Activated naive CD8-positive, alpha-beta T cell treated with anti-CD3 and anti-CD28 coated beads, Interleukin-2, amount 50 U/mL, for 24 hours (primary cell): ENCODE data around the gene NDUFV1.

Experiments used
- ATAC-seq: fragments of 150-1000 bp; cut with Tn5 transposase; one replicate; pipeline ENCODE4 v1.10.0; 2021
- DNase-seq: peaks from one replicate; pipeline ENCODE4 v3.0.0; 2021
- H3K27ac Mint-ChIP-seq: one replicate; pipeline ENCODE4 v1.8.0; 2021; ENCODE audit warnings: mild to moderate bottlenecking, mixed read lengths
- H3K27me3 Mint-ChIP-seq: one replicate; pipeline ENCODE4 v1.8.0; 2021; ENCODE audit warnings: mixed read lengths
- H3K36me3 Mint-ChIP-seq: one replicate; pipeline ENCODE4 v1.8.0; 2021; ENCODE audit warnings: low read depth, mixed read lengths
- H3K4me1 Mint-ChIP-seq: one replicate; pipeline ENCODE4 v1.8.0; 2021; ENCODE audit warnings: mixed read lengths
- H3K4me3 Mint-ChIP-seq: one replicate; pipeline ENCODE4 v1.8.0; 2021; ENCODE audit warnings: mild to moderate bottlenecking, moderate library complexity, mixed read lengths
- H3K9me3 Mint-ChIP-seq: one replicate; pipeline ENCODE4 v1.8.0; 2021; ENCODE audit warnings: mixed read lengths

NDUFV1 gene

DNA sequence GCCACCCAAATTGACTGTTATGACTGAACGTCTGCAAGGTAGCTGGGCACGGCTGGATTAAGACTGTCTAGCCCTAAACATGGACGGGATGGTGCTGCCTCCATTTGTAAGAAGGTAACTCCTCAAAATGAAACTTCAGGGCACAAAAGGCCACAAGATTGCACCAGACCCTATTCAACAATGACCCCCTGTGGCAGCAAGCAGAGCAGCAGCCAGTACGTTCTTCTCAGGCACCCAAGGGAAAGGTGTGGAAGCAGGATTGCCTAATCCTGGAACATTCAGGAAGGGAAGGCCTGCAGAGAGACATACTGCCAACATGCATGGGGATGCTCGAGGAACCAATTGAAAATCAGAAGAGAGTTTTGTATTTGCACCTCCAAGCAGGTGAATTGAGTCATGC, 37.3 kb downstream of the NDUFV1 start:
- Mint-ChIP-seq H3K4me3 (no peak overlapping the region), H3K4me1 (peaks cover 33% of the 10 kb centered on the region), H3K9me3 (no peaks in the 10 kb centered on the region), H3K27me3 (no peaks in the 10 kb centered on the region), H3K36me3 (no peaks in the 10 kb centered on the region), H3K27ac (no peak overlapping the region)
- DNase-seq, result no peak
- ATAC-seq, result no peak

DNA sequence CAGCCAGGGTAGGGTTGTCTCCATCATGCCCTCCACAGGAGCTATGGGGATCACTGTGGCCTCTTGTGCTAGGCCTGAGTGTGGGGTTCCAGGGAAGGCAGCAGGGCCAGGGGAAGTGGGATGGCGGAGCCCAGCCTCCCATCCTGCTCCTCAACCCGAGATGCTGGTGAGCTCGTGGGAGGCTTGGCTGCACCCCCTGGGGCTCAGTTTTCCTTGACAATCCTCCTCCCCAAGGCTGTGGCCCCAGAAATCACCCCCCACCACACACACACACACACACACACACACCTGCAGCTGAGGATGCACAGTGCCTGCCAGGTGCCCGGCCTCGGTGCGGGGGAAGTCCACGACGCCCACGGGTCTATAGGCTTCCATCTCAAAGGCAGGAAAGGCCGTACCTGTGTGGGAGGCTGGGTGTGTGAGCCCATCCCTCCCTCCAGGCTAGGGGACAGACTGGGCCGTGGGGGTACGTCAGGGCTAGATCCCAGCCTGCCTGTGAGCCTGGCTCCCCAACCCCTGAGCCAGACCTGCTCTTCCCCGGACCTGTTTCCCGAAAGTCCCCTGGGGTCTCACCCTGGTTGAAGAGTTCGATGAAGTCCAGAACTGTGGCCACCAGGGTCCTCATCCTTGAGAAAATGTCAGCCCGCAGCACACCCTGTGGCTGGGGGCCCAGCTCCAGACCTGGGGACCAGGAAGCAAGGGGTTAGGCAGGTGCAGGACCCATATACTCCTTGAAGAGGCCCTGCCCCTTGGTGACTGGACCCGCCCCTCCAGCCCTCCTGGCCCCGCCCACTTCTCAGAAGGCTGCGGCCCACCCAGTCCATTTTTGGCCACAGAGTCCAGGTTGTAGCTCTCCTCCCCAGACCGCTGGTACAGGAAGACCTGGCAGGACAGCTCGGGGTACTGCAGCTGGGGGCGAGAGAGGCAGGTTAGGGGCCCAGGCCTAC, 38.0 kb downstream of the NDUFV1 start:
- ATAC-seq, result no peak
- Mint-ChIP-seq H3K9me3 (no peaks in the 10 kb centered on the region), H3K27ac (no peak overlapping the region)

DNA sequence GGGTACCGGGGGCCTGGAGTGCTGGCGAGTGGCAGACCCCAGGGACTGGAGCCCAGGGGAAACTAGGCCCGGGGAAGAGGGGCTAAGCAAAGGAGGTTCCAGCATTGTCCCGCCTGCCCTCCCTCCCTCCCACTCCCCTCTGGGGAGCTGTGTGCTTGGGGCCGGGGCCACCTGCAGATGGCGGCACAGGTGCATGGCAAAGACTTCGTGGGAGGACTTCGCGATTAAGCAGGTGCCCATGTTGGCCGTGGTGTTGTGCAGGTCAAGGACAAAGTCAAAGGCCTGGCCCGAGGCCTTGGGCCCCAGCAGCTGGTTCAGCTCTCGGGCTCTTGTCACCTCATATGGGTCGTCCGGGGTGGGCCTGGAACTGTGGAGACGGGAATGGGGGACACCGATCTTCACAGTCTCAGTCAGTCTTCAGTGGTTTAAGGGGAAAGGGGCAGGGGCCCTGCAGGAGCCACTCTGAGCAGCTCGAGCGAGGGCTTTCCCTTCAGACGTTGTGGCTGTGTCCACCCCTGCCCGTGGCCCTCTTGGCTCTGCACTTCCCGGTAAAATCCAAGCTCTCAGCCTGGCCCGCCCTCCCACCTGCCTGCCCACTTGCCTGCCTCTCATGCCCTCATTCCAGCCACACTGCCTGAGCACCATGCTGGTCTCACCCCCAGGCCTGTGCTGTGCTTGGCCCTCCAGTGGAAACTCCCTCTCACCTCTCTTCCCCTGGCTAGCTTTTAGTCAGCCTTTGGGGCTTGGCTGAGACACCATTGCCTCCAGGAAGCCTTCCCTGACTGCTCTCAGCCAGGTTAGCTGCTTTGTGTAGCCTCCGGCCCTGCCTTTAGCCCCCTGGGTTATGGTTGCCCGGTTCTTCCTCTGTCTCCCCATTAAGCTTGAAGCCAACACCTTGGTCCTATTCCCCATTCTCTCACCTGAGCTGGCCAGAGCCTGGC, 39.1 kb downstream of the NDUFV1 start:
- Mint-ChIP-seq H3K9me3 (no peaks in the 10 kb centered on the region), H3K27me3 (no peaks in the 10 kb centered on the region), H3K4me3 (no peak overlapping the region), H3K36me3 (no peaks in the 10 kb centered on the region), H3K27ac (no peak overlapping the region), H3K4me1 (peaks cover 48% of the 10 kb centered on the region)
- ATAC-seq, result peak; percentile 9
- DNase-seq, result no peak

More for the DNA sequence above, 38.0 kb downstream of the NDUFV1 start:
- Mint-ChIP-seq H3K36me3 (no peaks in the 10 kb centered on the region), H3K4me3 (no peak overlapping the region), H3K27me3 (no peaks in the 10 kb centered on the region), H3K4me1 (peaks cover 40% of the 10 kb centered on the region)
- DNase-seq, result no peak

DNA sequence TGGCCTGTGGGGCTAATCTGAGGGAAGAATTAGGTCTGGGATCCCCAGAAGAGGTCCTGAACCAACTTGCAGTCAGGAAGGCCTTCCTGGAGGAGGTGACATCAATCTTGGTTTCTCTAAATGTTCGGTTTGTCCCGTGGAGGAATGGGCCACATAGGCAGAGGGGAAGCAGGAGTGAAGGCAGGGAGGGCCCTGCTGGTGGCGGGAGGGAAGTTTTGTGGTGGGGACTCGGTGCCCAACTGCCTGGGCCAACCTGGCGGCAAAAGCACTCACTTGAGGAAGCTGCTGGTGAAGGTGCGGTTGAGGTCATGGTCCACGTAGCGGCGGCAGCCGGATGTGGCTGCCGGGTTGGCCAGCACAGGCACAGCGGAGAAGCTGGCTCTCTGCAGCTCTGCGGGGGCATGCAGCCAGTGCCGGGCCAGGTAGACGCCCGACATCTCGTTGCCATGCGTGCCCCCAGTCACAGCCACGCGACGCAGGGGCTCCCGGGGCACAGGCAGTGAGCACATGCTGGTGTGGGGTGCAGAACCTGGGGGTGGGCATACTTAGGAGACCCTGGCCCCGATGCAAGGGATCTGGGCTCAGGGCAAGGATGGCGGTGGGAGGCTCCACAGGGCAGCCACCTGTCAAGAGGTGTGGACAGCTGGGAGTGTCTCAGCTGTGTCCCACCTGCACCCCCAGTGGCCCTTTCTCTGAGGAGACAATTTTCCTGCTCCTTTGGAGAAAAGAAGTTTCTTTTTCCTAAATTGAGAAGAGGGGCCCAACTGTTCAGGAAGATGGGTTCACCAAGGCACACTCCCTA, 40.0 kb downstream of the NDUFV1 start:
- Mint-ChIP-seq H3K36me3 (no peaks in the 10 kb centered on the region), H3K27me3 (no peaks in the 10 kb centered on the region), H3K27ac (peak overlapping the region; percentile 28), H3K4me1 (peaks cover 50% of the 10 kb centered on the region), H3K4me3 (peak overlapping the region; percentile 22), H3K9me3 (no peaks in the 10 kb centered on the region)
- DNase-seq, result peak; percentile 53
- ATAC-seq, result peak; percentile 31

DNA sequence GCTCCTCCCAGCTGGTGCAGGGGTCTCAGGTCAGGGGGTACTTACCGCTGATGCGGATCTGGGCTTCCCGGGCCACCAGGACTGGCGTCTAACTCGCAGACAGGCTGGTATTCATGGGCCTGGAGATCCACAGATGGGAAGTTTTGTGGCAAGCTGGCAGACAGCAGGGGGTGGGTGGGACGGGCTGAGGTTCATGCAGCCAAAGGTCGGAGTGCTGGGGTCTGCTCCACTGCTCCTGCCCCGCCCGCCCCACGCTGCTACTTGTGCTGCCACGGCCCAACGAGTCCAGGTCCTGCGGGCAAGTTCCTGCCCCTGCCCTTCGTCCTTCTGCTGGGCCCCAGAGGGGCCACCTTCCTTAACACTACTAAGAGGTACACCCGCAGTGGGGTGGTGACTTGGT, 40.7 kb downstream of the NDUFV1 start:
- no peaks in the 10 kb centered on the region for H3K9me3 Mint-ChIP-seq
- no peak overlapping the region for H3K27ac Mint-ChIP-seq
- H3K4me3 Mint-ChIP-seq, result no peak overlapping the region
- H3K27me3 Mint-ChIP-seq, result no peaks in the 10 kb centered on the region
- H3K36me3 Mint-ChIP-seq, result no peaks in the 10 kb centered on the region
- ATAC-seq (no peak), DNase-seq (no peak)
- H3K4me1 Mint-ChIP-seq, result peaks cover 50% of the 10 kb centered on the region

DNA sequence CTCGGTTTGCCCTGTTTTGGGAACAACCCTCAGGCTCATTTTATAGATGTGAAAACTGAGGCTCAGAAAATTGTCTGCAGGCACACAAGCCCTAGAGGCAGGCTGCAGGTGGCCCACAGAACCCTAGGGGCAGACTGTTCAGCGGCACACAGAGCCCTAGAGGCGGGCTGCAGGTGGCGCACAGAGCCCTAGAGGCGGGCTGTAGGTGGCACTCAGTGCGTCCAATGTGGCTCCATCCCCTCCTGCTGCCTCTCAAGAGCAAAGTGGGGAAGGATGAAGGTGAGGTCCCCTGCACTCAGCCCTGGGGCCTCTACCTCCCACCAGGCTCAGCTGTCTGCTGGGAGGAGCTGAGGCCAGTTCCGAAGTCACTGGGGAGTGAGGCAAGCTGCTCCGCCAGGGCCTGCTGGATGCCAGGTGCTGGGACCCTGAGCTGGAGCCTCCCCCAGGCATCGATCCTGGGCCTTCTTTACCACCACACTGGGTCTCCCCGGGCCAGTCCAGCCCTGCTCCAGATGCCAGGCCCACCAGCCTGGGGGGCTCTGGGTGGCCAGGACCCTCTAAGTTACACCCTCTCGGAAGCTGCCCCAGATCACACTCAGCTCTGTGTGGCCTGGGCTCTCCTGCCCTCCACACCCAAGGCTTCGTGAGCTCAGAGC, 41.5 kb downstream of the NDUFV1 start:
- Mint-ChIP-seq H3K27me3 (no peaks in the 10 kb centered on the region), H3K36me3 (no peaks in the 10 kb centered on the region), H3K4me1 (peaks cover 50% of the 10 kb centered on the region), H3K27ac (no peak overlapping the region), H3K4me3 (no peak overlapping the region), H3K9me3 (no peaks in the 10 kb centered on the region)
- DNase-seq, result peak; percentile 62
- peak; percentile 88 for ATAC-seq

DNA sequence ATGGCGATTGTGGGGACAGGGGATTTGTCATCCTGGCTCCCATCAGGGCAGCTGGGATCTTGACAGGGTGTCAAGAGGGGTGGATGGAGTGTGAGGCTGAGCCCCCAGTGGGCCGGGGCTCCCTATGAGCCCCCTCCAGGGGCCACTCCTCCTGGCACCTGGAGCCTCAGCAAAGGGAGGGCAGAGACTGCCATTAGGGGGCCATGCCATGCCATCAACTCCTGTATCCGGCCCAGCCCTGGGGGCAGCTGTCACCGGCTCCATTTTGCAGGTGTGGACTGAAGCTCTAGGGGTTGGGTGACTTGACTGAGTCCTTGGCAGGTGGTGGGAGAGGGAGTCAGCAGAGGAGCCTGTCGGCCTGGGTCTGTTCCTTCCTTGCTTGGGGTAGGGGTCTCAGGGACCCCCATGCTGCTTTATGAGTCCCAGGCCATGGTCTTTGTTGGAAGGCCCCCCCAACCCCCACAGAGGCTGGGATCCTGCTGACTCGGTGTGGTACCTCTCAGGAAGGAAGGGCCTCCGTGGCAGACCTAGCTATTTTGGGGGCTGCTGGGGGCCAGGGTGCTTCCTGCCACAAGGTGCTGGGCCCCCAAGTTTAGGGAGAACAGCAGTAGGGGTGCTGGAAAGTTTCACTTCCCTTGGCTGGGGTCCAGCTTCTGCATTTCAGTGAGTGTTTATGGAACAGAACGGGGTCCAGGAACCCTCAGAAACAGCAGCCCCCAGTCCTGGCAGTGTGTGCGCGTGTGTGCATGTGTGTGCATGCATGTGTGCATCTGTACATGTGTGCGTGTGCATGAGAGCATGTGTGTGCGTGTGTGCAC, 42.3 kb downstream of the NDUFV1 start:
- Mint-ChIP-seq H3K4me3 (no peak overlapping the region), H3K9me3 (no peaks in the 10 kb centered on the region), H3K4me1 (peaks cover 49% of the 10 kb centered on the region), H3K36me3 (no peaks in the 10 kb centered on the region), H3K27ac (no peak overlapping the region), H3K27me3 (no peaks in the 10 kb centered on the region)
- ATAC-seq (no peak), DNase-seq (no peak)

DNA sequence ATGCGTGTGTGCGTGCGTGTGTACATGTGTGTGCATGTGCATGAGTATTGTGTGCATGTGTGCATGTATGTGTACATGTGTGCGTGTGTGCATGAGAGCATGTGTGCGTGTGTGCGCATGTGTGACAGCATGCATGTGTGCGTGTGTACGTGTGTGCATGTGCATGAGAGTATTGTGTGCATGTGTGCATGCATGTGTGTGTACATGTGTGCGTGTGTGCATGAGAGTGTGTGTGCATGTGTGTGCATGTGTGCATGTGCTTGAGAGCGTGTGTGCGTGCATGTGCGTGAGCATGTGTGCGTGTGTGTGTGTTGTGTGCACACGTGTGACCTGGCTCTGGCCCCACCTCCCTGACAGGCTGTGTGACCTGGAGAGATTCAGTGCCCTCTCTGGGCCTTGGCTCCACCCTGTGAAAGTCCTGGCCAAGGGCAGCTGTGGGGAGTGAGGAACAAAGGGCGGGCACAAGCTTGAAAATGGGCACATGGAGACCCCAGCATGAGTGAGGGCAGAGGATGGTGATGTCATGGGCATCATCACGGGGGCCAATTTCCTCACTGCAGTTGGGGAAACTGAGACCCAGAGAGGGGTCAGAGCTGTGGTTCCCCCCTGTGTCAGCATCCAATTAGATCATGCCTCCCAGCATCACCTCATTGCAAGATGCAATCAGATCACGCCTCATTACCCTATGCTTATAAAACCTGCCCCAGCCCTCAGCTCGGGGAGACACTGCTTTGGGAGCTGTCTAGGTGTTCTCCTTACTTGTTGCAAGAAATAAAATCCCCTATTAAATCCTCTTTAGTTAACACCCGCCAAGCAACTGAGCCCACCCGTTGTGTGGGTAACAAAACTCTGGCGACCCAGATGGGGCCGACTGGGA, 43.1 kb downstream of the NDUFV1 start:
- Mint-ChIP-seq H3K4me3 (peak overlapping the region; percentile 76), H3K9me3 (no peaks in the 10 kb centered on the region), H3K27ac (peak overlapping the region; percentile 82), H3K36me3 (no peaks in the 10 kb centered on the region), H3K27me3 (no peaks in the 10 kb centered on the region), H3K4me1 (peaks cover 47% of the 10 kb centered on the region)
- no peak for DNase-seq
- no peak for ATAC-seq

DNA sequence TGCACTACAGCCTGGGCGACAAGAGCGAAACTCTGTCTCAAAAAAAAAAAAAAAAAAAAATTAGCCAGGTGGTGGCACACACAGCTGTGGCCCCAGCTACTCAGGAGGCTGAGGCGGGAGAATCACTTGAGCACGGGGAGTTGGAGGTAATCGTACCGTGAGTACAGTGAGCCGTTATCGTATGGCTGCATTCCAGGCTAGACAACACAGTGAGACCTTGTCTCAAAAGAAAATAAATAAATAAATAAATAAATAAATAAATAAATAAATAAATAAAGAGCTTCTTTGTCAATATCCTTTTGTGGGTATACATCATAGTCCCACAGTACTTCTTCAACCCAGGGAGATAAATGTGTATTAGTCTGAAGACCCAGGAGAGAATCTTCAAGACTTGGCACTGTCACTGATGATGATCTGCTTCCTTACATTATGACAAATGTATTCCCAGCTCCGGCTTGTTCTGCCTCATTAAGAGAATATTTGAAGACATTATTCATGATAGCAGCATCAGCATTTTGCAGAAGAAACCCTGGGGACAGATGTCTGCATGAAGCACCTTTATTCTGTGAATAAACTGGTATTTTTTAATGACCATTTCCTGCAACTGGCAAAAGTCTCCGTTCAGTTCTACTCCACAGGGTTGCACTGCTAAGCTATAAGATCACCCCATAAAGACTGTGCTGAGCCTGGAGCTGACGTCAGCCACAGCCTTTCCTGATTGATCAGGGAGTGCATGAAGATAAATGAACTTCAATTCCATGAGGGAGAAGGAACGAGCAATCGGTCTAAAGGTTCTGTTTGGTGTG, 45.4 kb downstream of the NDUFV1 start:
- peaks cover 4% of the 10 kb centered on the region for H3K36me3 Mint-ChIP-seq
- H3K9me3 Mint-ChIP-seq, result no peaks in the 10 kb centered on the region
- no peak for ATAC-seq
- no peak for DNase-seq
- H3K4me3 Mint-ChIP-seq, result no peak overlapping the region
- H3K27ac Mint-ChIP-seq, result no peak overlapping the region
- H3K27me3 Mint-ChIP-seq, result no peaks in the 10 kb centered on the region
- peaks cover 33% of the 10 kb centered on the region for H3K4me1 Mint-ChIP-seq

DNA sequence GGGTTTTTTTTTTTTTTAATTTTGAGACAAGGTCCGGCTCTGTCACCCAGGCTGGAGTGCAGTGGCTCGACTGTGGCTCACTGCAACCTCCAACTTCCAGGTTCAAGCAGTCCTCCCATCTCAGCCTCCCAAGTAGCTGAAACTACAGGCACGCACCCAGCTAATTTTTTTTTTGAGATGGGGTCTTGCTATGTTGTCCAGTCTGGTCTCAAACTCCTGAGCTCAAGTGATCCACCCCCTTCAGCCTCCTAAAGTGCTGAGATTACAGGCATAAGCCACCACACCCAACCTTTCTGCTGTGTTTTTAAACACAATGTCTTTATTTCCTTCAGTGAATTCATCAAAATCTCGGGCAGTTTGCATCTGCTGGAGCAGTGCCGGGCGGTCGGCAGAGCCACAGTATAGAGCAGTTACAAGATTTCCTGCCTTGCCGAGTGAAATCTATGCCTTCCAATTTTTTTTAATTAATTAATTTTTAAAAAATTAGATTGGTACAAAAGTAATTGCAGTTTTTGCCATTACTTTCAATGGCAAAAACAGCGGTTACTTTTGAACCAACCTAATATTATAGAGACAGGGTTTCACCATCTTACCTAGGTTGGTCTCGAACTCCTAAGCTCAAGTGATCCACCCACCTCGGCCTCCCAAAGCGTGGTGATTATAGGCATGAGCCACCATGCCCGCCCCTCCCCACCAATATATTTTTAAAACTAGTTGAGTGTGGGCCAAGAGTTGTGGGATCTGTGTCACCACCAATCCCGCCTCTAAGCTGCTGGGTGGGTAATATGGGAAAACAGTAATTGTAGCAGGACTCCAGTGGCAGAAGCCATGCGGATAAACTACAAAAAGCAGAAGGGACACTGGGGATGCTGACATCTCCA, 46.5 kb downstream of the NDUFV1 start:
- Mint-ChIP-seq H3K4me3 (no peak overlapping the region), H3K9me3 (no peaks in the 10 kb centered on the region), H3K36me3 (peaks cover 4% of the 10 kb centered on the region), H3K4me1 (peaks cover 28% of the 10 kb centered on the region), H3K27ac (no peak overlapping the region), H3K27me3 (no peaks in the 10 kb centered on the region)
- no peak for DNase-seq
- ATAC-seq, result no peak

DNA sequence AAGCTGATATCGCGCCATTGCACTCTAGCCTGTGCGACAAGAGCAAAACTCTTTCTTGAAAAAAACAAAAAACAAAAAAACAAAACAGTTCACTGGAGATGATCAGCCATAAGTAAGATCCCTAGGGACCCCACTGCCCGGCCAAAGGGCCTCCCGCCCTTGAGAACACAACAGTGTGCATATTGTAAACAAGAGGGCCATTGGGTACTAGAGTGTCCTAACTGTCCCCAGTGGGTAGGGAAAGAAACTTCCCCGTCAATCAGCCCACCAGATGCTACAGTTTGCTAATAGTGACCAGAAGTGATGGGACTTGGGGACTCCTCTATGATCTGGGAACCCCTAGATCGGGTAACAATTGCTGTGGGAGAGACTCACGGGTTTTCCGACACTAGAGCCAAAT, 47.5 kb downstream of the NDUFV1 start:
- ATAC-seq, result no peak
- H3K27me3 Mint-ChIP-seq, result no peaks in the 10 kb centered on the region
- DNase-seq, result no peak
- peaks cover 21% of the 10 kb centered on the region for H3K4me1 Mint-ChIP-seq
- no peak overlapping the region for H3K27ac Mint-ChIP-seq
- H3K36me3 Mint-ChIP-seq, result peaks cover 4% of the 10 kb centered on the region
- no peaks in the 10 kb centered on the region for H3K9me3 Mint-ChIP-seq
- no peak overlapping the region for H3K4me3 Mint-ChIP-seq
